GM23248 (cell line): ENCODE data around the gene MAD2L1BP.

ENCODE experiments used
- EZH2 ChIP-seq: fragments of 200-600 bp; sonication (generic); IDR thresholded peaks from 2 replicates; pipeline ENCODE4 v1.6.1; 2018; ENCODE audit warnings: antibody characterized with exemption, mild to moderate bottlenecking; ENCODE audit not compliant: insufficient read depth, poor library complexity, severe bottlenecking
- EZH2phosphoT487 ChIP-seq: fragments of 200-600 bp; sonication (generic); IDR thresholded peaks from 2 replicates; pipeline ENCODE4 v1.6.1; 2018; ENCODE audit warnings: antibody characterized with exemption, moderate library complexity, mild to moderate bottlenecking, low read depth; ENCODE audit not compliant: insufficient read depth

DNA sequence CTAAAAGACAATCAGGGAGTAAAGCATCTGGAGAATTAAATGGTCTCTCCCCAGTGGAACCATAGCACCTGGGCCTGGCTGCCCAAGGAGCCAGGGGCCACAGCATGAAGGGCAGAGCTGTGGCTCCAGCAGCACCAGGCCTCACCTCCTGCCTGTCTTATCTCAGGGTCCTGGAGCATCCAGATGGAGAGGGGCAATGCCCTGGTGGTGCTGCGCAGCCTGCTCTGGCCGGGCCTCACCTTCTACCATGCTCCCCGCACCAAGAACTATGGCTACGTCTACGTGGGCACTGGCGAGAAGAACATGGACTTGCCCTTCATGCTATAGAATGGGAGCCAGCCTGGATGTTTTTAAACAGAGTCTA is 35.0 kb downstream of the MAD2L1BP start:
- TF ChIP-seq EZH2phosphoT487: no peak
- no peak for TF ChIP-seq EZH2
